Metanephros (tissue), 1 donor: ENCODE measurements around the gene WDHD1. TPM values are rescaled to one million over a fixed set of nuclear protein-coding genes. Genes with fewer than 3 reads are reported as not detected.

Experiments used
- total RNA-seq: library from RNA; depleted of rRNA; stranded (reverse); fragments of >200 nt; gene quantifications from one replicate; pipeline ENCODE4 v1.2.3, GENCODE V29; 2014

WDHD1 gene, protein sequence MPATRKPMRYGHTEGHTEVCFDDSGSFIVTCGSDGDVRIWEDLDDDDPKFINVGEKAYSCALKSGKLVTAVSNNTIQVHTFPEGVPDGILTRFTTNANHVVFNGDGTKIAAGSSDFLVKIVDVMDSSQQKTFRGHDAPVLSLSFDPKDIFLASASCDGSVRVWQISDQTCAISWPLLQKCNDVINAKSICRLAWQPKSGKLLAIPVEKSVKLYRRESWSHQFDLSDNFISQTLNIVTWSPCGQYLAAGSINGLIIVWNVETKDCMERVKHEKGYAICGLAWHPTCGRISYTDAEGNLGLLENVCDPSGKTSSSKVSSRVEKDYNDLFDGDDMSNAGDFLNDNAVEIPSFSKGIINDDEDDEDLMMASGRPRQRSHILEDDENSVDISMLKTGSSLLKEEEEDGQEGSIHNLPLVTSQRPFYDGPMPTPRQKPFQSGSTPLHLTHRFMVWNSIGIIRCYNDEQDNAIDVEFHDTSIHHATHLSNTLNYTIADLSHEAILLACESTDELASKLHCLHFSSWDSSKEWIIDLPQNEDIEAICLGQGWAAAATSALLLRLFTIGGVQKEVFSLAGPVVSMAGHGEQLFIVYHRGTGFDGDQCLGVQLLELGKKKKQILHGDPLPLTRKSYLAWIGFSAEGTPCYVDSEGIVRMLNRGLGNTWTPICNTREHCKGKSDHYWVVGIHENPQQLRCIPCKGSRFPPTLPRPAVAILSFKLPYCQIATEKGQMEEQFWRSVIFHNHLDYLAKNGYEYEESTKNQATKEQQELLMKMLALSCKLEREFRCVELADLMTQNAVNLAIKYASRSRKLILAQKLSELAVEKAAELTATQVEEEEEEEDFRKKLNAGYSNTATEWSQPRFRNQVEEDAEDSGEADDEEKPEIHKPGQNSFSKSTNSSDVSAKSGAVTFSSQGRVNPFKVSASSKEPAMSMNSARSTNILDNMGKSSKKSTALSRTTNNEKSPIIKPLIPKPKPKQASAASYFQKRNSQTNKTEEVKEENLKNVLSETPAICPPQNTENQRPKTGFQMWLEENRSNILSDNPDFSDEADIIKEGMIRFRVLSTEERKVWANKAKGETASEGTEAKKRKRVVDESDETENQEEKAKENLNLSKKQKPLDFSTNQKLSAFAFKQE
- 6.4 TPM for total RNA-seq

DNA sequence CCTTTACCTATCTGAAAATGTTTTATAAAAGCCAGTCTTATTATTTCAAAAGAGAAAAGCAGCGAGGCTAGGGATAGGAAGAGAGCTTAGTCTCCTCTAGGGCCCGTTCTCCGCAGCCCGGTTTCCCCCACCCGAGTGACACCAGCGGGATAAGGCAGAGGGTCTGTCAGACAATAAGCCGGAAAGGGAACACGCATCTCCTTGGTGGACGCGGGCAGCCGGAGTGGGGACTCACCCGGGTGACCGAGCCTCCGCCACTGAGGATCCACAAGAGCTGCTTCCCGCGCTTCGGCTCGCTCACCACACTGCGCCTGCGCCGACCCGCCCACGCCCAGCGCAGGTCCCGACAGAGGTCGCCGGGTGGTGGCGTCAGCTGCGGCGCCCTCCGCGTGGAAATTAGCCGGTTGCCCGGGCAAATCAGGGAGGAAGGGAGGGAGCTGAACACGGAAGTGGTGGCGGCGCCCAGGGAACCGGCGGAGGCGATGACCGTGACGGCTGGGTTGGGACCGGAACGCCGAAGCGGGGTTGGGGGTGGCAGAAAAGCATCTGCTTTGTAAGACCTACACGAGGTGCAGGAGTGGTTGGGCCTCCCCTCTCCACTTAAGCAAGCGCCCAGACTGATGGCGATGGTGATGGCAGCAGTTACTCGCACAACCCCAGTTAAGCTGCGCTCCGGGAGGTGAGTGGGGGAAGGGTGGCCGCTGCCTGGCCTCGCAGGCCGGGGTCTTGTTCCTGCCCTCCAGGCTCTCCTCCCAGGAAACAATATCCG, at the start of gene WDHD1, which contains the start of gene SOCS4:
TSS of gene WDHD1 (minus strand) at position 307 of the 769 bp plus-strand sequence. CDS start 312 bp downstream, outside the sequence.
TSS of gene SOCS4 (plus strand) at position 444 of the 769 bp plus-strand sequence. CDS start 15,806 bp downstream, outside the sequence.

DNA sequence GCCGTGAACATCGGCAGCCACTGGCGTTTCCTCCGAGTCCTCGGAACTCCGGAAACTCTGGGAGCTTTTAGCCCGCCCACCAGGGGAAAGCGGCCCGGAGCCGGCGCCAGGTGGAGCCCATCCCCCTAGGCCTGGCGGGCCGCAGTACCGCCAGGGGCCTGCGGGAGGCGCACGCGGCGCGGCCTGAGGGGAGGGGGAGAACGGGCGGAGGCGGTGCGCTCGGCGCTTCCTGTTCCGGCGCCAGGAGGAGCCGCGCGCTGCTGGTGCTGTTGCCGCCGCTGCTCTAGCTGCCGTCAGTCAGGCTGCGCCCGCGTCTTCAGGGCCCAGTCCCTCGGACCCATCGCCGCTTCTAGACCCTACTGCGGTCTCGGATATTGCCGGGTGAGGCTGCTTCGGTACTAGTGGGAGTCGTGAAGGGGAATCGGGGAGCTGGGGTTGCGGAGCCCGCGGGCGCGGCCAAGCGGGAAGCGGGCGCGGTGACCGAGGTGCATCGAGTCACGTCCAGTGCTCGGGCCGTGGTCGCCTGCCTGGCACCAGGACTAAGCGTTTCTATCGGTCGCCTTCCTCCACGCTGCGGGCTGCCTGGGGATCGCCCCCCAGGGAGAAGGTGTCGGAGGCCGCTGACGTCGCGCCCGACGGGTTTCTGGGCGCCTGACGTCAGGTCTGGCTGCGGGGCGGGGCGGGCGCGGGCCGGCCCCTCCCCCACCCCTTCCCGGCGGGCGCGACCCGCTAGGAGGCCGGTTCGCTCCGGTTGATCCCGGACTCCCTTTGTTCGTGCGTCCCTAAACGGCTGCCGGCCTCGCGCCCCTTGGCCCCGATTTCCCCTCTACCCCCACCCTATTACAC, 24.7 kb upstream of the WDHD1 start, which contains the start of gene MAPK1IP1L:
TSS of gene MAPK1IP1L (plus strand) at position 225 of the 846 bp plus-strand sequence. CDS start 10,037 bp downstream, outside the sequence.

DNA sequence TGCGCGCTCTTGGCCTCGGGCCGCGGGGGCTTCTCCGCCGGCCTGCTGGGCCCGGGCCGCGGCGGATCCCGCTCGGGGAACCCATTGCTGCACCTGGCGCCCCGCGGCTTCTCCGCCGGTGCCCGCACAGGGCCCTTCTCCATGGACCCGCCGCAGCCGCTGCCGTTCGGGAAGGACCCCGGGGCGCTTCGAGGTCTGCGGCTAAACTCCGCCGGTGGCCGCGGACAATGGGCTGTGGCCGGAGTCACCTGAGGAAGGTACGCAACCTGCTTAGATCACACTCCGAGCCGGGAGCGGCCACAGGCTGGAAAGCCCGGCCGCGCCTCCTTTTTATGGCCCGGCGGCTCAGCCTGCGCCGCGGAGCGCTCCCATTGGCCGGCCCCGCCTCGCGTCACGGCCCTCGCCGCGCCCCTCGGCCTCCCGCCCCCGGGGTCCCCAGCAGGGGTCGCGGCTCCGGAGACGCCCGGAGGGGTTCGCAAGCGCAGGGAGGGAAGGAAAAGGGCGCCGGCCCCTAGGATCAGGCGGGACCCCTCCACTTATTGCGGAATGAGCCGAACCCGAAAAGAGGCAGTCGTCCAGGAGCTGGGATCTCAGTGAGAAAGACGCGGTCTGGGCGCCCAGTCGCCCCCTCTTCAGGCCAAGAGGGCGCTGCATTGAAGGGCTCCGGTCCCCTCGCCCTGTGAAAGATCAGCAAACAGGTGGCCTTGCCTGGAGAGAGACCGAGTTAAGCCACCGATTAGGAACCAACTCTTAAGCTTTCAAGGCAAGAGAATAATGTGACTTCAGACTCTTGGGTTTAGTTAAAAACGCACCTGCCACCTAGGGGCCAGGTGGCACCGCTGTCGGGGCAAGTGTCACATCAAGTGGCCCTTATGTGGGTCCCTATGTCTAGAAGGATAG, 124.1 kb downstream of the WDHD1 start, which contains the start of gene GCH1:
TSS of gene GCH1 (minus strand) at position 306 of the 900 bp plus-strand sequence. CDS start at position 143, 163 bp downstream.

Other genes with a start within 250 kb of the WDHD1 start
- gene GCH1, start 124.3 kb downstream of the WDHD1 start, total RNA-seq = 8.1 TPM
- gene SOCS4, start 137 bp upstream of the WDHD1 start, total RNA-seq = 13.3 TPM
- gene MAPK1IP1L, start 24.5 kb upstream of the WDHD1 start, total RNA-seq = 31.8 TPM
- 41.8 TPM for gene LGALS3, start 102.2 kb upstream of the WDHD1 start, total RNA-seq
- 9.5 TPM for gene DLGAP5, start 164.5 kb upstream of the WDHD1 start, total RNA-seq
- gene FBXO34, start 244.3 kb upstream of the WDHD1 start, total RNA-seq = 39.6 TPM